H1 (cell line): ENCODE results near the gene SBNO2. TPM values are rescaled to one million over a fixed set of nuclear protein-coding genes. Genes with fewer than 3 reads are reported as not detected.
A peak's percentile ranks its signal among the peaks of the same experiment; 100 is the strongest.

Source experiments
- CTCF ChIA-PET: fragments of 300-600 bp; sonication (Branson Sonifier 250); formaldehyde crosslinking; loops from one replicate; lab custom pipeline; 2021; ENCODE audit not compliant: partially characterized antibody; lab: Charles Lee
- POLR2A ChIA-PET: fragments of 300-600 bp; sonication (Branson Sonifier 250); formaldehyde crosslinking; loops from one replicate; lab custom pipeline; 2021; ENCODE audit warnings: inconsistent platforms; ENCODE audit not compliant: partially characterized antibody; lab: Charles Lee
- DNase-seq, 2 experiments: peaks; one replicate each; pipeline versions ENCODE4 v3.0.0 to v3.0.0-alpha.2; 2010 to 2022; ENCODE audit warnings: low spot score in 2 of 2, low read depth in 1 of 2, mixed read lengths in 1 of 2
- FAIRE-seq: peaks from 2 replicates; lab custom pipeline; 2011; peaks lifted over from hg19 to GRCh38; lab: Jason Lieb, UNC
- H2AFZ ChIP-seq: 2 replicates; pipeline ENCODE4 v1.8.1; 2012; ENCODE audit warnings: low read length, inconsistent platforms
- H2AK5ac ChIP-seq: 2 replicates; pipeline ENCODE4 v1.6.1; 2013; ENCODE audit warnings: low read depth, low read length
- H2BK120ac ChIP-seq: replicated peaks from 2 replicates; pipeline ENCODE3; 2013; ENCODE audit warnings: low read depth, low read length, inconsistent platforms
- H2BK12ac ChIP-seq: 2 replicates; pipeline ENCODE4 v1.6.1; 2013; ENCODE audit warnings: low read depth, low read length
- H2BK15ac ChIP-seq: 2 replicates; pipeline ENCODE4 v1.6.1; 2013; ENCODE audit warnings: low read length
- H2BK20ac ChIP-seq: 2 replicates; pipeline ENCODE4 v1.6.1; 2013; ENCODE audit warnings: low read length
- H2BK5ac ChIP-seq: 2 replicates; pipeline ENCODE4 v1.6.1; 2013; ENCODE audit warnings: low read depth, low read length
- H3K14ac ChIP-seq: 2 replicates; pipeline ENCODE4 v1.6.1; 2013; ENCODE audit warnings: inconsistent platforms; ENCODE audit not compliant: insufficient read length
- H3K18ac ChIP-seq: 2 replicates; pipeline ENCODE4 v1.6.1; 2013; ENCODE audit warnings: low read length; ENCODE audit errors: extremely low read depth
- H3K23ac ChIP-seq: 2 replicates; pipeline ENCODE4 v1.6.1; 2013; ENCODE audit warnings: inconsistent platforms; ENCODE audit not compliant: insufficient read length
- H3K23me2 ChIP-seq: 2 replicates; pipeline ENCODE4 v1.6.1; 2013; ENCODE audit warnings: low read depth, low read length
- H3K27ac ChIP-seq: 2 replicates; pipeline ENCODE4 v1.6.1; 2011; ENCODE audit warnings: low read depth, low read length, inconsistent platforms
- H3K27me3 ChIP-seq, 4 experiments: replicated peaks in 1 of 4; 1 replicate in 1 of 4; 2 replicates in 3 of 4; pipeline versions ENCODE4 v1.6.1 to v1.8.1; 2011 to 2013; ENCODE audit warnings: low read length in 3 of 4, mild to moderate bottlenecking in 3 of 4, inconsistent platforms in 2 of 4, mixed read lengths in 2 of 4, moderate library complexity in 1 of 4; ENCODE audit not compliant: control insufficient read depth in 3 of 4, insufficient read depth in 3 of 4; ENCODE audit errors: extremely low read depth in 1 of 4
- H3K36me3 ChIP-seq, 4 experiments: 2 replicates each; pipeline versions ENCODE4 v1.6.1 to v1.8.1; 2011 to 2013; ENCODE audit warnings: mild to moderate bottlenecking in 4 of 4, low read length in 3 of 4, moderate library complexity in 2 of 4, control low read depth in 1 of 4, inconsistent platforms in 1 of 4; ENCODE audit not compliant: insufficient read depth in 4 of 4, control insufficient read depth in 2 of 4
- H3K4ac ChIP-seq: replicated peaks from 2 replicates; pipeline ENCODE3; 2013; ENCODE audit warnings: low read length, low read depth, mixed read lengths, inconsistent platforms; ENCODE audit not compliant: insufficient read length
- H3K4me1 ChIP-seq, 4 experiments: replicated peaks in 1 of 4; 1 replicate in 1 of 4; 2 replicates in 3 of 4; pipeline versions ENCODE4 v1.6.1 to v1.8.1; 2011 to 2013; ENCODE audit warnings: low read length in 3 of 4, inconsistent platforms in 2 of 4, mixed read lengths in 1 of 4; ENCODE audit not compliant: insufficient read depth in 4 of 4, control insufficient read depth in 3 of 4
- H3K4me2 ChIP-seq, 2 experiments: 2 replicates each; pipeline versions ENCODE4 v1.6.1 to v1.8.1; 2011 to 2013; ENCODE audit warnings: low read depth in 2 of 2, low read length in 2 of 2, control low read depth in 1 of 2, inconsistent platforms in 1 of 2, mild to moderate bottlenecking in 1 of 2; ENCODE audit not compliant: insufficient read depth in 1 of 2
- H3K4me3 ChIP-seq, 4 experiments: fragments of 200-600, 300-600 bp in 1 of 4; sonication (generic), shearing (Covaris generic), sonication (Bioruptor Twin) in 1 of 4; 2 replicates each; pipeline versions ENCODE4 v1.5.1 to v1.8.1; 2011 to 2016; ENCODE audit warnings: low read length in 4 of 4, low read depth in 3 of 4, control low read depth in 2 of 4, inconsistent platforms in 2 of 4, mild to moderate bottlenecking in 2 of 4, mixed read lengths in 1 of 4, moderate library complexity in 1 of 4; ENCODE audit not compliant: insufficient read depth in 2 of 4; ENCODE audit errors: extremely low read depth in 1 of 4
- H3K56ac ChIP-seq: replicated peaks from 2 replicates; pipeline ENCODE3; 2013; ENCODE audit warnings: low read depth, mild to moderate bottlenecking, mixed read lengths, low read length, inconsistent platforms; ENCODE audit not compliant: insufficient read length
- H3K79me1 ChIP-seq: 2 replicates; pipeline ENCODE4 v1.6.1; 2013; ENCODE audit warnings: low read depth, low read length, control low read depth
- H3K79me2 ChIP-seq, 2 experiments: 2 replicates each; pipeline versions ENCODE4 v1.6.1 to v1.8.1; 2012 to 2013; ENCODE audit warnings: low read length in 2 of 2, mild to moderate bottlenecking in 2 of 2, inconsistent platforms in 1 of 2; ENCODE audit not compliant: insufficient read depth in 2 of 2, control insufficient read depth in 1 of 2
- H3K9ac ChIP-seq, 4 experiments: replicated peaks in 1 of 4; 1 replicate in 1 of 4; 2 replicates in 3 of 4; pipeline versions ENCODE4 v1.6.1 to v1.8.1; 2011 to 2013; ENCODE audit warnings: low read depth in 3 of 4, low read length in 3 of 4, control low read depth in 2 of 4, mild to moderate bottlenecking in 2 of 4, moderate library complexity in 2 of 4, inconsistent platforms in 1 of 4; ENCODE audit errors: extremely low read depth in 1 of 4
- H3K9me3 ChIP-seq, 2 experiments: 2 replicates each; pipeline versions ENCODE4 v1.6.1 to v1.8.1; 2012 to 2013; ENCODE audit warnings: mild to moderate bottlenecking in 2 of 2, moderate library complexity in 2 of 2, control low read depth in 1 of 2, inconsistent platforms in 1 of 2, low read depth in 1 of 2, low read length in 1 of 2, mixed read lengths in 1 of 2; ENCODE audit not compliant: insufficient read depth in 2 of 2
- H4K20me1 ChIP-seq, 2 experiments: replicated peaks in 1 of 2; 2 replicates each; pipeline versions ENCODE3 to v1.8.1; 2011 to 2013; ENCODE audit warnings: inconsistent platforms in 2 of 2, low read length in 2 of 2, mild to moderate bottlenecking in 1 of 2; ENCODE audit not compliant: insufficient read depth in 2 of 2, control insufficient read depth in 1 of 2
- H4K5ac ChIP-seq: 2 replicates; pipeline ENCODE4 v1.6.1; 2013; ENCODE audit warnings: low read length, low read depth, mixed read lengths, inconsistent platforms; ENCODE audit not compliant: insufficient read length
- H4K8ac ChIP-seq: 2 replicates; pipeline ENCODE4 v1.8.0; 2013; ENCODE audit warnings: mild to moderate bottlenecking, moderate library complexity, low read length, inconsistent platforms; ENCODE audit not compliant: insufficient read depth; ENCODE audit errors: extremely low read depth
- H4K91ac ChIP-seq: replicated peaks from 2 replicates; pipeline ENCODE3; 2013; ENCODE audit warnings: low read length, mixed read lengths, inconsistent platforms; ENCODE audit not compliant: insufficient read length
- SP4 ChIP-seq: IDR thresholded peaks from 2 replicates; pipeline ENCODE4 v1.6.1; 2012; ENCODE audit warnings: low read length, inconsistent platforms
- SUZ12 ChIP-seq: fragments of 200-600 bp; sonication (generic); IDR thresholded peaks from 2 replicates; pipeline ENCODE4 v1.6.1; 2012; ENCODE audit warnings: mild to moderate bottlenecking, inconsistent platforms, low read length, moderate library complexity, mixed read lengths
- WGBS, 2 experiments: shearing (Covaris generic) in 1 of 2; methylation state at CpG; one replicate each; pipeline versions ENCODE4 v1.1.6 to v1.1.7; 2013 to 2015; ENCODE audit warnings: low lambda C conversion rate in 2 of 2, mixed read lengths in 2 of 2, inconsistent platforms in 1 of 2, low coverage in 1 of 2, missing lambda C conversion rate in 1 of 2; ENCODE audit not compliant: insufficient replicate concordance in 2 of 2, insufficient coverage in 1 of 2, insufficient read length in 1 of 2; ENCODE audit errors: extremely low coverage in 1 of 2, missing lambda C conversion rate in 1 of 2; 5-methylcytosine and 5-hydroxymethylcytosine counted together
- polyA plus RNA-seq, 7 experiments: library from polyadenylated mRNA; depleted of rRNA in 3 of 7; stranded (reverse) in 5 of 7; unstranded in 2 of 7; fragments of >200 nt in 5 of 7; fragments of 200-250 nt in 2 of 7; gene quantifications; 1 replicate in 5 of 7; 2 replicates in 1 of 7; 4 replicates in 1 of 7; pipeline versions ENCODE4 v1.2.1 to v1.2.3, GENCODE V29; 2011 to 2013; ENCODE audit warnings: missing spikeins in 2 of 7, mixed read lengths in 2 of 7
- total RNA-seq: library from RNA; stranded (reverse); fragmentation: NEBNext Ultra II Directional; extraction: Animal tissue kit (Norgen Biotek cat#: 25700); gene quantifications from 2 replicates; pipeline ENCODE4 v1.2.1, GENCODE V29; 2021
- TF ChIP-seq, protein P1 (sequence below), 3 experiments: IDR thresholded peaks; 1 replicate in 2 of 3; 2 replicates in 1 of 3; pipeline versions ENCODE4 v1.5.1 to v1.6.1; 2011; ENCODE audit warnings: low read length in 3 of 3, mild to moderate bottlenecking in 3 of 3, inconsistent platforms in 2 of 3, low read depth in 1 of 3, moderate library complexity in 1 of 3; ENCODE audit not compliant: insufficient read depth in 1 of 3; ENCODE audit errors: control extremely low read depth in 1 of 3

The SBNO2 gene
- total and polyA plus RNA-seq, 2 of the 8 experiments (the other 6 are each of a cell fraction or from before 2014, with no cell fraction given) = 12.2 to 31.4 TPM

DNA sequence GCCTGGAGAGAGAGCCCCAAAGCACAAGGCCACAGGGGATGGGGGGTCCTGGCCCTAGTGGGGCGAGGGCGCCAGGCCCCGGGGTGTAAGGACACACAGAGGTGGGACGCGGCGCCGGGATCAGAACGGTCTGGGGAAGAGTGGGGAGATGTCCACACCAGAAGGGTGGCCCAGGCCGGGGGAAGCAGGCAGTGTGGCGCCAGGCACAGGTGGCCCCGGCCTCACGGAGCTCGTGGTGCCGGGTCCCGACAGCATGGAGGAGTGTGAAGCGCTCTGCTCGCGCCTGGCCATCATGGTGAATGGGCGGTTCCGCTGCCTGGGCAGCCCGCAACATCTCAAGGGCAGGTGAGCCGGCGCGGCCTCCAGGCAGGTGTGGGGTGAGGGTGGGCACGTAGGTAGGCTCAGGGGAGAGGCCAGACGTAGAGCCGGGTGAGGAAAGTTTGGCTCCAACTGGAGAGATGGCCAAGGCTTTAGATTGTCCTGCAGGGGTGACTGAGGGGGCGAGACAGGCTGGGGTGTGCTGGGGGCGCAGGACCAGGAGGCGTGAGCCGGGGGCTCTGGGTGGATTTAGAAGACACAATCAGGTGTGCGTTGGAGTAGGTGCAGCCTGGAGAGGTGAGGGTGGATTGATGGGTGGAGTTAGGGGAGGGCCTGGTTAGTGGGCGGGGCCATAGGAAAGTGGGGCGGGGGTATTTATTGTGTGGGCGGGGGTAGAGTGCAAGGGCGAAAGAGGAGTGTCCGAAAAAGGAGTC is 110.0 kb downstream of the SBNO2 start:
- ChIA-PET CTCF (interaction anchor here (0.7 to 5.2 kb wide), 15 partner anchors 8 to 177 kb away, joined by 3 to 54 read pairs (median 4); partner anchors contain the start of gene ABCA7), POLR2A (interaction anchor here (0.7 to 6.9 kb wide), 10 partner anchors 8 to 205 kb away, joined by 3 to 97 read pairs (median 5); partner anchors contain the start of genes CIRBP, CNN2, RNU6-2 and TMEM259)
- H4K8ac ChIP-seq = no peak overlapping the region
- peaks cover 3 to 21% of the 10 kb centered on the region in 2 experiments; a peak in 2 of 4 replicates for H3K9me3 ChIP-seq
- peaks cover 11% of the 10 kb centered on the region; the same call in 1 of the 2 replicates for H3K23me2 ChIP-seq
- no peak for FAIRE-seq
- H4K91ac ChIP-seq = no peak overlapping the region
- H2BK12ac ChIP-seq = peak overlapping the region; percentile 55; the same call in 1 of the 2 replicates
- WGBS, 2 experiments = 92% methylated on average over 20 of the region's 37 CpGs; no CpG with 5 or more reads in 1 of the 2 experiments
- no peak overlapping the region for H2AFZ ChIP-seq
- no peaks in the 10 kb centered on the region for H3K79me1 ChIP-seq
- no peak overlapping the region for H2BK20ac ChIP-seq
- DNase-seq = peak in 1 of 2 experiments; percentile 76
- H2BK120ac ChIP-seq = no peak overlapping the region
- H3K23ac ChIP-seq = no peak overlapping the region
- H3K4ac ChIP-seq = no peak overlapping the region
- no peak for TF ChIP-seq SUZ12
- TF ChIP-seq, protein P1, sequence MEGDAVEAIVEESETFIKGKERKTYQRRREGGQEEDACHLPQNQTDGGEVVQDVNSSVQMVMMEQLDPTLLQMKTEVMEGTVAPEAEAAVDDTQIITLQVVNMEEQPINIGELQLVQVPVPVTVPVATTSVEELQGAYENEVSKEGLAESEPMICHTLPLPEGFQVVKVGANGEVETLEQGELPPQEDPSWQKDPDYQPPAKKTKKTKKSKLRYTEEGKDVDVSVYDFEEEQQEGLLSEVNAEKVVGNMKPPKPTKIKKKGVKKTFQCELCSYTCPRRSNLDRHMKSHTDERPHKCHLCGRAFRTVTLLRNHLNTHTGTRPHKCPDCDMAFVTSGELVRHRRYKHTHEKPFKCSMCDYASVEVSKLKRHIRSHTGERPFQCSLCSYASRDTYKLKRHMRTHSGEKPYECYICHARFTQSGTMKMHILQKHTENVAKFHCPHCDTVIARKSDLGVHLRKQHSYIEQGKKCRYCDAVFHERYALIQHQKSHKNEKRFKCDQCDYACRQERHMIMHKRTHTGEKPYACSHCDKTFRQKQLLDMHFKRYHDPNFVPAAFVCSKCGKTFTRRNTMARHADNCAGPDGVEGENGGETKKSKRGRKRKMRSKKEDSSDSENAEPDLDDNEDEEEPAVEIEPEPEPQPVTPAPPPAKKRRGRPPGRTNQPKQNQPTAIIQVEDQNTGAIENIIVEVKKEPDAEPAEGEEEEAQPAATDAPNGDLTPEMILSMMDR (IDR thresholded peaks at IDR 0.05; ENCODE audit: control extremely low read depth in 1 of 3, insufficient read depth in 1 of 3, low read depth in 1 of 3, low read length in 3 of 3) = no peak
- peak; percentile 48; the same call in 1 of the 2 replicates for TF ChIP-seq SP4
- H4K20me1 ChIP-seq = peaks cover 0 to 9% of the 10 kb centered on the region in 2 experiments
- peaks cover 0 to 4% (median 0%) of the 10 kb centered on the region in 4 experiments; a peak in 1 of 8 replicates for H3K36me3 ChIP-seq
- peak overlapping the region; percentile 52; the same call in 1 of the 2 replicates for H2BK5ac ChIP-seq
- H3K56ac ChIP-seq = no peak overlapping the region
- no peak overlapping the region for H2BK15ac ChIP-seq
- no peaks in the 10 kb centered on the region for H3K79me2 ChIP-seq
- H3K4me3 ChIP-seq = peak overlapping the region in 2 of 4 experiments; percentile 9 to 54; a peak in 2 of 8 replicates
- no peak overlapping the region for H3K9ac ChIP-seq
- no peak overlapping the region for H2AK5ac ChIP-seq
- H3K18ac ChIP-seq = no peak overlapping the region; the same call in 1 of the 2 replicates
- H3K14ac ChIP-seq = no peak overlapping the region
- peak overlapping the region; percentile 35 to 68; a peak in 2 of 4 replicates for H3K4me2 ChIP-seq
- no peak overlapping the region for H3K27ac ChIP-seq
- H3K27me3 ChIP-seq = peaks cover 0 to 26% (median 18%) of the 10 kb centered on the region in 4 experiments; a peak in 5 of 7 replicates
- no peak overlapping the region for H4K5ac ChIP-seq
- peaks cover 0 to 27% (median 19%) of the 10 kb centered on the region in 4 experiments; a peak in 6 of 7 replicates for H3K4me1 ChIP-seq
